SK-N-SH (cell line): ENCODE results near the gene SYNJ1.

ENCODE experiments used
- CTCF ChIP-seq: fragments of 200-600 bp; sonication (generic); IDR thresholded peaks from 2 replicates; pipeline ENCODE4 v1.6.1; 2017; ENCODE audit warnings: antibody characterized with exemption, mild to moderate bottlenecking, moderate library complexity
- EP300 ChIP-seq, 2 experiments: IDR thresholded peaks; 2 replicates each; pipeline versions ENCODE4 v1.4.0 to v1.6.1; 2012; ENCODE audit warnings: borderline replicate concordance in 1 of 2, low read depth in 1 of 2, low read length in 1 of 2
- EZH2phosphoT487 ChIP-seq: fragments of 200-600 bp; sonication (generic); IDR thresholded peaks from 2 replicates; pipeline ENCODE4 v1.6.1; 2017; ENCODE audit warnings: low read depth, mixed run types, mild to moderate bottlenecking, antibody characterized with exemption, moderate library complexity, borderline replicate concordance
- FOXM1 ChIP-seq: IDR thresholded peaks from 2 replicates; pipeline ENCODE4 v1.4.0; 2012; ENCODE audit warnings: low read depth, mild to moderate bottlenecking
- MAX ChIP-seq: IDR thresholded peaks from 2 replicates; pipeline ENCODE4 v1.4.0; 2012; ENCODE audit warnings: low read depth
- MXI1 ChIP-seq: IDR thresholded peaks from 2 replicates; pipeline ENCODE4 v1.6.1; 2012; ENCODE audit warnings: mild to moderate bottlenecking, low read depth, low read length, improper control_type of control experiment
- POLR2AphosphoS5 ChIP-seq: IDR thresholded peaks from 2 replicates; pipeline ENCODE4 v1.6.1; 2012; ENCODE audit warnings: low read depth, low read length
- SMC3 ChIP-seq: IDR thresholded peaks from 2 replicates; pipeline ENCODE4 v1.6.1; 2012; ENCODE audit warnings: low read depth, low read length, improper control_type of control experiment
- TAF1 ChIP-seq: IDR thresholded peaks from 2 replicates; pipeline ENCODE4 v1.6.1; 2012; ENCODE audit warnings: low read depth, mild to moderate bottlenecking, low read length, moderate library complexity, borderline replicate concordance
- YY1 ChIP-seq: IDR thresholded peaks from 2 replicates; pipeline ENCODE4 v1.4.0; 2012; ENCODE audit warnings: low read depth, mild to moderate bottlenecking

- TF ChIP-seq TAF1 (no peak), MXI1 (no peak), CTCF (no peak), EZH2phosphoT487 (no peak), POLR2AphosphoS5 (no peak), EP300 (IDR thresholded peaks at IDR 0.05; ENCODE audit: borderline replicate concordance in 1 of 2, low read depth in 1 of 2, low read length in 1 of 2) (no peak), SMC3 (no peak), YY1 (no peak), FOXM1 (no peak), MAX (no peak)
Observed at GRCh38 chr21:32698286-32698685, 29.5 kb downstream of the SYNJ1 start.
